OCI-LY3 (cell line): ENCODE data around the gene CLDN9.

Experiments used
- H2AFZ ChIP-seq: fragments of 200-600, 300-600 bp; shearing (Covaris generic); 2 replicates; pipeline ENCODE4 v1.6.0; 2014; ENCODE audit warnings: antibody characterized with exemption, low read depth, low read length
- H3K27ac ChIP-seq: fragments of 200-600, 300-600 bp; sonication (generic); 2 replicates; pipeline ENCODE4 v1.5.1; 2014; ENCODE audit warnings: mild to moderate bottlenecking, low read length, moderate library complexity, mixed read lengths
- H3K27me3 ChIP-seq: fragments of 200-600, 300-600 bp; sonication (generic); 2 replicates; pipeline ENCODE4 v1.6.1; 2014; ENCODE audit warnings: low read depth, low read length, mixed read lengths
- H3K36me3 ChIP-seq: fragments of 200-600, 300-600 bp; sonication (generic); replicated peaks from 2 replicates; pipeline ENCODE3; 2014; ENCODE audit warnings: low read depth, low read length, mixed read lengths
- H3K4me1 ChIP-seq: fragments of 300-600, 200-600 bp; sonication (generic); 2 replicates; pipeline ENCODE4 v1.6.1; 2014; ENCODE audit warnings: low read length, mixed read lengths
- H3K4me2 ChIP-seq: fragments of 200-600, 300-600 bp; sonication (generic); 2 replicates; pipeline ENCODE4 v1.6.1; 2014; ENCODE audit warnings: low read length, mixed read lengths
- H3K4me3 ChIP-seq: fragments of 300-600, 200-600 bp; sonication (generic); 2 replicates; pipeline ENCODE4 v1.5.1; 2014; ENCODE audit warnings: antibody characterized with exemption, mild to moderate bottlenecking, low read length, moderate library complexity
- H3K79me2 ChIP-seq: fragments of 300-600, 200-600 bp; shearing (Covaris generic); 2 replicates; pipeline ENCODE4 v1.6.1; 2014; ENCODE audit warnings: mild to moderate bottlenecking, low read length, mixed read lengths
- H3K9ac ChIP-seq: fragments of 300-600, 200-600 bp; shearing (Covaris generic); 2 replicates; pipeline ENCODE4 v1.6.0; 2014; ENCODE audit warnings: mild to moderate bottlenecking, low read length, moderate library complexity
- H3K9me3 ChIP-seq: fragments of 200-600, 300-600 bp; shearing (Covaris generic); 2 replicates; pipeline ENCODE4 v1.6.1; 2014; ENCODE audit warnings: low read length, mixed read lengths; ENCODE audit not compliant: insufficient read depth
- H4K20me1 ChIP-seq: fragments of 200-600, 300-600 bp; sonication (generic); 2 replicates; pipeline ENCODE4 v1.6.1; 2016; ENCODE audit warnings: low read length, mixed read lengths; ENCODE audit not compliant: insufficient read depth
- CTCF ChIP-seq: fragments of 200-600, 300-600 bp; sonication (generic); IDR thresholded peaks from 2 replicates; pipeline ENCODE4 v1.5.1; 2014; ENCODE audit warnings: antibody characterized with exemption, low read length, low read depth
- EZH2phosphoT487 ChIP-seq: fragments of 200-600 bp; shearing (Covaris generic); IDR thresholded peaks from 2 replicates; pipeline ENCODE4 v1.6.1; 2018; ENCODE audit warnings: antibody characterized with exemption, mixed run types, low read depth

Gene CLDN9

DNA sequence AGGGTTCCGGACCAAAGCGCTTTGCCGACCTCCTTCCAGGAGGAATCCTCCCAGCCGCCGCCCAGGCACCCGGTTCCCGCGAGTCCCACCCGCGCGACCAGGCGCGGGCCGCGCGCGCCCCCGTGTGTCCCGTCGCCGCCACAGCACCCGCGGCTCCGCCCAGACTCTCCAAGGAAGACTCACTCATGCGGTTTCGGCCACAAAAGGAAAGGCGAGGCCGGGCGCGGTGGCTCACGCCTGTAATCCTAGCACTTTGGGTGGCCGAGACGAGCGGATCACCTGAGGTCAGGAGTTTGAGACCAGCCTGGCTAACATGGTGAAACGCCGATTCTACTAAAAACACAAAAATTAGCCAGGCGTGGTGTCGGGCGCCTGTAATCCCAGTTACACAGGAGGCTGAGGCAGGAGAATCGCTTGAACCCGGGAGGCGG is 29.0 kb upstream of the CLDN9 start:
- Histone ChIP-seq H3K4me3 (peak overlapping the region; percentile 75), H3K9me3 (no peaks in the 10 kb centered on the region), H3K9ac (peak overlapping the region; percentile 57), H3K27me3 (peaks cover 3% of the 10 kb centered on the region; the same call in 1 of the 2 replicates), H4K20me1 (no peaks in the 10 kb centered on the region), H3K36me3 (no peaks in the 10 kb centered on the region), H3K4me2 (peak overlapping the region; percentile 77), H3K4me1 (peaks cover 7% of the 10 kb centered on the region), H3K27ac (no peak overlapping the region), H3K79me2 (peaks cover 16% of the 10 kb centered on the region), H2AFZ (peak overlapping the region; percentile 65)
- no peak for TF ChIP-seq EZH2phosphoT487
- TF ChIP-seq CTCF, result peak; percentile 81

- Histone ChIP-seq H3K4me2 (no peak overlapping the region), H4K20me1 (no peaks in the 10 kb centered on the region), H3K79me2 (no peaks in the 10 kb centered on the region), H3K9me3 (no peaks in the 10 kb centered on the region), H3K4me1 (peaks cover 7% of the 10 kb centered on the region), H3K9ac (no peak overlapping the region), H3K27me3 (peaks cover 20% of the 10 kb centered on the region), H2AFZ (no peak overlapping the region), H3K36me3 (no peaks in the 10 kb centered on the region), H3K27ac (no peak overlapping the region), H3K4me3 (no peak overlapping the region)
- no peak for TF ChIP-seq CTCF
These were observed 27.3 kb upstream of the CLDN9 start for GRCh38 chr16:2985462-2985861.

- no peak overlapping the region for H2AFZ ChIP-seq
- H3K4me2 ChIP-seq, result no peak overlapping the region
- peaks cover 7% of the 10 kb centered on the region for H3K4me1 ChIP-seq
- no peak for TF ChIP-seq CTCF
- TF ChIP-seq EZH2phosphoT487, result no peak
- no peak overlapping the region for H3K9ac ChIP-seq
- peaks cover 24% of the 10 kb centered on the region for H3K27me3 ChIP-seq
- H3K36me3 ChIP-seq, result no peaks in the 10 kb centered on the region
- H3K9me3 ChIP-seq, result no peaks in the 10 kb centered on the region
- H3K79me2 ChIP-seq, result no peaks in the 10 kb centered on the region
- H4K20me1 ChIP-seq, result no peaks in the 10 kb centered on the region
- H3K4me3 ChIP-seq, result no peak overlapping the region
- H3K27ac ChIP-seq, result no peak overlapping the region
These were observed 26.8 kb upstream of the CLDN9 start for GRCh38 chr16:2985893-2986355.

GRCh38 chr16:2986623-2987188 is 26.0 kb upstream of the CLDN9 start:
- Histone ChIP-seq H3K9ac (no peak overlapping the region), H3K27me3 (peaks cover 25% of the 10 kb centered on the region), H3K4me1 (peaks cover 4% of the 10 kb centered on the region), H4K20me1 (no peaks in the 10 kb centered on the region), H3K4me3 (no peak overlapping the region), H3K79me2 (no peaks in the 10 kb centered on the region), H3K36me3 (no peaks in the 10 kb centered on the region), H3K27ac (no peak overlapping the region), H3K4me2 (no peak overlapping the region), H3K9me3 (no peaks in the 10 kb centered on the region), H2AFZ (no peak overlapping the region)
- no peak for TF ChIP-seq CTCF
- TF ChIP-seq EZH2phosphoT487, result no peak
